Fibroblast of peridontal ligament (primary cell): Measurements from ENCODE around the gene CDKAL1.

Source experiments
- DNase-seq: peaks from one replicate; pipeline ENCODE4 v3.0.0-alpha.2; 2010; ENCODE audit errors: extremely low read depth

Gene CDKAL1

GRCh38 chr6:21103626-21104224 is 569.5 kb downstream of the CDKAL1 start:
- DNase-seq: no peak

GRCh38 chr6:21104288-21104687 is 570.0 kb downstream of the CDKAL1 start:
- DNase-seq: no peak

DNA sequence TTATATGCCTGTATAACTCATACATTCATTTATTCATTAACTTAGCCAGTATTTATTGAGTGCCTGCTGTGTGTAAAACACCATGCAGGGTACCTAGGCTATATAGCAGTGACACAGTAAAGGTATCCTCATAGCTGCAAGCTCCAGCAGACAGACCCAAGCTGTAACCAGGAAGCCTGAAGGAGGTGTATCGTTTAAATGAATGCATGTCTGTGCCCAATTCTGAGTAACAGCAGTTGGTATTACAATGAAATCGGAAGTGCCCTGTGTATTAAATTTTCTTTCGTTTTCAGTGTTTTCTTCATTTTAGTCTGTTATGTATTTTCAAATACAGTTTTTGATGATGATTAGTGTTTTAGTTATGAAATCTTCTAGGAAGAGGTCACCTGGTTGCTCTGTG is 573.5 kb downstream of the CDKAL1 start:
- no peak for DNase-seq

DNA sequence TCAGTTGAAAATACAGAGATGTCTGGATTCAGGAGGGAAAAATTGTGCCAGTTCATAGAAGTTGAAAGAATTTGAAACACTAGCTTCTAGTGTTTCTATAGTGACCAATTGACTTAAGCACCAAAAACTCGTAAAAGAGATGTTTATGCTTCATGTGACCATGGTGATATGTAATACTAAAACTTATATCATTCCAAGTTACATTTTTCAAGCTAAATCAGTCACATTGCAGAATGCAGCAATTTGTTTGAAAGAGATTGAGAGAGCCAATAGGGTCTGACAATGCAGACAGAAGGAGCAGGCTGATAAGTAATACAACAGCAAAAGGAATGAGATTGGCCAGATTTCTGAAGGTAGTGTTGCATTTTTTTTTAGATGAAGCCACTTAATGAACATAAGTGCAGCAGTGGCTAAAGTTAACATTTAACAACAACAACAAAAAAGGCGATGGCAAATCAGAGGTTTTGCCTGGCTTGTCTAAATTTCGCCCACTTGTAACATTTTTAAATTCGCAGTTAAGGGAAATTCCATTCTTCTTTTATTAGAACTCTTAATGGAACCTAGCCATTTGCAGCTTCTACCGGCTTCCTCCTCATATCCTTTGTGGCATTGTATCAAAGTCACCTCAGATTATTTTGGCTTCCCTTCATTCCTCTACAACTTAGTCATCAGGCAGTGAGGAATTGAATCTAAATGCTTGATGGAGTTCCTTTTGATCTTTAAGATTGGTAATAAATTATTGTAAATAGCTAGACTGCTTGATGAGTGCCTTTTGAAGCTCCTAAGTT is 575.3 kb downstream of the CDKAL1 start:
- peak; percentile 81 for DNase-seq

DNA sequence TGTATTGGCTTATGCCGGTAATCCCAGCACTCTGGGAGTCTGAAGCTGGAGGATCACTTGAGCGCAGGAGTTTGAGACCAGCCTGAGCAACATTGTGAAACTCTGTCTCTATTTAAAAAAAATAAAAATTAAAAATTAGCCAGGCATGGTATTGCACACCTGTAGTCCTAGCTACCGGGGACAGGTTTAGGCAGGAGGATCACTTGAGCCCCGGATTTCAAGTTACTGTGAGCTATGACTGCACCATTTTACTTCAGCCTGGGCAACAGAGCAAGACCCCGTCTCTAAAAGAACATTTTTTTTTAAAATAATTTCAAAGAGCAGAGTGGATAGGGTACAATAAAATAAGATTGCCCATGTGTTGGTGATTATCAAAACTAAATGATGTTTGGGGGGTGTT is 576.4 kb downstream of the CDKAL1 start:
- no peak for DNase-seq

DNA sequence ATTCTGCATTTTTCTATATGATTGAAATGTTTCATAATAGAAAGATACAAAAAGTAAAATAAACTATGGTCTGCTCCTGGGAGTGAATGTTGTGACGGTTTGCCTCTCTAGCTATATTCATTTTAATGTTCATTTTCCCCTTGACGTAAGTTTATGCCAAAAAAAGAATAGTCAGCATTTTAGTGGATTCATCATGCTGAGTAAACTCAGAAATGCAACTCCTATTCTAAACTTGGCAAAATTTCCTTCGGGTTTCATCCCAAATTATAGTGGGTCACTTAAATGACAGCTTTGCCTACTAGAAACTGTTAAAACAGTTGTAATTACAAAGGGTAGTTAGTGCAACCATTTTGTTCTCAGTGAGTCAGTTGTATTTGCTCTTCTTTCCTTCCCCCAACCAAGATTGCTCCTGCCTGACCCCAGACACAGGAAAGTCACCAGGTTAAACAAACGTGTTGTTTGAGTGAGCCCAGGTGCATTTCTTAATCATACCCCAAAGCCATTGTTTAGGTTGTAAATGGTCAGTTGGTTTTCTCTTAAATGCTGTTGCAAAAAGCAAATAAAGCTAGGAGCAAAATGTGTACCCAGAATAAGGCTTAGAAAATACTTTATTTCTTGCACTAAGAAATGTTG is 577.0 kb downstream of the CDKAL1 start:
- peak; percentile 64 for DNase-seq

DNA sequence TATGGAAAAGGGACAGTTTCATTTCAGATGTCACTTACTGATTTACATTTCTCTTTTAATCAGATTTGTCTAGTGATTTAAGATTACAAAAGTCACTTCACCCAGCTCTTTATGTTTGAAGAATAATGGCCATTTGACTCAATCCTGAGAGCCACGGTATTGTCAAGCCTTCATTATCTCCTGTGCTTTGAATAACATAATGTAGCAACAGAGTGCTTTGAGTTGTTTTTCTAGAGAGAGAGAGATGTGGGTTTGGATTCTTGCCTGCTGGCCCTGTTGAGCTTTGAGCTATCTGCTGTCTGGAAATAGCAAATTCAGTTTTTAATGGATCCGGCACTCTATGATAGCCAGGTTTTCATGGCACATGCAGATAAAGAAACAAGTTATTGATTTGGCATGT is 580.9 kb downstream of the CDKAL1 start:
- DNase-seq: peak; percentile 76

DNA sequence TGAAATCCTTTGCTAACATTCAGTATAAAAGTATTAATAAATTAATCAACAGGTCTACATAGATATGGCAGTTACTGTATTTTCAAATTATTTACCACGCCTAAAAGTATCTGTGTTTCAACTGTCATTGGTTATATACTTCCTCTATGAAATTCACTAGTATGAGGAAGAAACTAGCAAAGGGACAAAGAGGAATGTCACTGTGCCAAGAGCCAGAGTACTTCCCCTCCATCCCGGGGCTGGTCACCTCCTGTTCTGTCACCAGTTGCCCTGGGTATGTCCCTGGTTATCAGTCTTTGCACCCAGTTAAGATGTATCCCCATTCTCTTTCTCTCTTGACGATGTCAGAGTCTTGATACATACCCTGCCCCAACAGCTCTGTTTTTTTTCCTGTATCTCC is 582.5 kb downstream of the CDKAL1 start:
- no peak for DNase-seq

DNA sequence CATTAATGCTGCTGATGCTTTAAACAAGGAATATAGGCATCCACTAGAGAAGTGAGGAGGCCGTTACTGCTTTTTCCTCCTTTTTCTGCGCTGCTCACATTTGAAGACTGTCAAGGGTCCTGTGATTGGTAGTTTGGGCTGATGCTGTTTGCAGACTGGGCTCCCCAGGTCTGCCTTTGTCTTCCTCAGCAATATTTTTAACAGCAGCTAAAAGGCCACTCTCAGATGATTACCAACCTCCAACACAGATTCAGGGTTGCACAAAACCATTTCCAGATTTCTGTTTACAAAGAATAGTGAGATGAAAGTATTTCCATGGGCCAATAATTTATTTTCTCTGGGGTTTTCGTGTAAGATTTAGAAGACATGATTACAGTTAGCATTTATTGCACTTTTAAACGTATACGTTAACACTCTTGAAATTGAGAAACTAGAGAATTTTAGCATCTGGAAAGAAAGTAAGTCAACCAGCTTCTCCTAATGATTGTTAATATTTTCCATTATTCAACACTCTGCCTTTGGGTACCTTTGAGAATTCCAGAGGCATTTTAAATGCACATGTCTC is 584.0 kb downstream of the CDKAL1 start:
- no peak for DNase-seq

DNA sequence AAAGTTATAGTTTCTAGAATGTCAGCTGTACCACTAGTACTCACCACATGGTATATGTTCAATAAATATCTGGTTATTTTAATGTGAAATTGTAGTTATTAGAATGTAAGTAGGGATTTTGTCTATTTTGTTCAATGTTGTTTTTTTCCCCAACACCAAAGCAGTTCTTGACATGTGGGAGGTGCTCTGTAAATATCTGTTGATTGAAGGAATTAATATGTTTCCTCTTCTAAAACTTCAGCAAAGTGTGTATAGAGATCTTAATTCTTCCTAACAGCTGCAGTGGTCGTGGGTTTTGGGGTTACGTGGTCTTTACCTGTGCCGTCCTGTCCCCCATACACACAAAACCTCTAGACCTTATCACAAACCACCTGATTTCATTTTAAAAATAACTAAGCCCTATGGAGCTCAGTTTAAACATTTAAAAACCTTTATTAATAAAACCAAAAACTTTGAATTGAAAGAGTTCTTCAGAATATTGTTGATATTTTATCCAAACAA is 587.4 kb downstream of the CDKAL1 start:
- no peak for DNase-seq

DNA sequence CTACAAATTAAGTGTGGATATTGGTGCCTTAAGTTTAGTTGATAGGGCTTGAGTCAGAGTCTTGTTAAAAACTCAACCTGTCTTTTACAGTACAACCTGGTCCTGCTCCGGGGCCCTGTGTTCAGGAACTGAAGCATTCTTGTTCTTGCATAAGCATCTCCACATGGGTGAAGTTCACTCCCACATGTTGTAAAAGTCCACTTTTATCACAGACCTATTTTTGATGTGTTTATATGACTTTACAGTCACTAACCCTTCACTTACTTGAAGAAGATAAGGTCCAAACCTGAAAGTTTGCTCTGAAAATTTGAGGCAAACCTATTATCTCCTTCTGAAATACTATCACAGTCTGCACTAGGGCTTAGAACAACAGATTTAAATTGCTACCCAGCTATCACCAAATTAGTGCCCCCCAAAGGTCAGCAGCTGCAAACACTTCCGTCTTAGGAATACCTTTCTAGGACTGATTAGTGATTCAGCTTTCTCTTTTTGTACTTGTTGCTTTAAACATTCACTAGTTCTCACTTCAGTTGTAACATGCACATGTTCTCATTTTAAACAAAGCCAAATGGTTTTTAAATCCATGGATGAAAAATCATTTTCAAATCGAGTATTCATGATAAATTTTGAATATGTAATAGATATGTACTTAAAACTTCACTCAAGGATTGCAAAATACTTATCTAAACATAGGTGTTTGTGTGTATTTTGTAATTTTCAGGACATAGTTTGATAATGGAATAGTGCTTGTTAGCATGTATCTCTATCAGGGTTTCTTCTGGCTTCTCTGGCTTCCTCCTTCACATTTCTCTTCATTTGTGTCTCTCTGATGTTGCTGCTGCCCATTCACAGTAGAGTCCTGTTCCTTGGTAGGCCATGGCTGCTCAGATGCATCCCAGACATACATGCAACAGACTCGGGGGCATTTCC is 589.5 kb downstream of the CDKAL1 start:
- DNase-seq: no peak

DNA sequence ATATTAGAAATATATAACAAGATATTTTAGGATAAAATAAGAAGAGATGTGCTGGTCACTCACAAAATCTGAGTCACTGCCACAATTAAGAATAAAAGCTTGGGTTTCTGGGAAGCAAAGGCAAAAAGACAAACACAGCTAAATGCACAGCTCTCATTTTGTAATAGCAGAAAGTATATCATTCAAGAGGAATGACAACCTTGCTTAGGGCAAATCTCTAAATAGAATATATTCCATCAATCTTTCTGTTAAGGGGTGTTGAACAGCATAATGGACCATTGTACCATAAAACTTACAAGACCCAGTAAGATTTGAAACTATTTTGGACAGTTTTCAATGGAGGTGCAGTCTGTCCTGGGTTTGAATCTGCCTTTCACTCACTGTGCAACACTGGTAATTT is 594.3 kb downstream of the CDKAL1 start:
- no peak for DNase-seq

- no peak for DNase-seq
Observed at GRCh38 chr6:21131406-21131805, 597.1 kb downstream of the CDKAL1 start.

GRCh38 chr6:21132446-21132845 is 598.2 kb downstream of the CDKAL1 start:
- DNase-seq: no peak

DNA sequence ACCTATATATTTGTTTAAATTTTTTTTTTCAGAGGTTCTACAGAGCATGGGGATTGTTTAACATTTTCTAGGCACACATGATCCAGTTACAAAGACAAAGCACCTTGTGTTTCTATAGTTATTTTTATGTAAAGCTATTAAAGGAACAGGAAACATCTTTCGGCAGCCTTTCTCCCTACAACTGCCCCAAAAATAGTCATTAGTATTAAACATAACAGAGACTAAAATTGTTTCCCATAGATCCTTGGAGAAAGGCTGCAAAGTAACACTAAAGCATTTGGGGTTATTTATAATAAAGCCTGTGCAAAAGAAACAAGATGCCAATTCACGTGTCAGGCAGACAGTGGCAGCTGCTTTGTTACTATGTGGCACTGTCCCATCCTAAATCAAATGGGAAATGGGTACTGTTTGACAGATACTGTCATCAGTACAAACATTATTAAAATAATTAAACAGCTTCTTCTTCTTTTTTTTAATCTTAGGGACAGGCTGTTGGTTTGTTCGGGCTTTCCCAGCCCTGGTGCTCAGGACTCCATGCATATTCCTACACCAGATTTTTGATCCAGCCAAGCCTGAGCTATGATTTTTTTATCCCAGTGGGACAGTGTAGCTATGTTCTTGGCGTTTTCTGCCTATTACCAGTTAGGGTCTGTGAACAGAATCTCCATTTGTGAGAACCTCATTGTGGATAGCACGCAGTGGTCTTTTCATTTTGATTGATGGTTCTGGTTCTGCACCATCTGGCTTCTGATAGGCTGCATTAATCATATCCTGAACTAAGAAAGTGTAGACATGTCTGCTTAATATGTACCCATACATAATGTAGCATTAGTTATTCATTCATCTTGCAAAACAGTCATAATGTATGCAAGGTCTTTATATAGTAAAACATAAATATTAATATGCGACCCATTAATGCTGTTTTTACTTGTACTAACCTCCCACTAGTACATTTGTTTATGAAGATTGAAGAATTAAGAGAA is 598.9 kb downstream of the CDKAL1 start:
- DNase-seq: no peak

DNA sequence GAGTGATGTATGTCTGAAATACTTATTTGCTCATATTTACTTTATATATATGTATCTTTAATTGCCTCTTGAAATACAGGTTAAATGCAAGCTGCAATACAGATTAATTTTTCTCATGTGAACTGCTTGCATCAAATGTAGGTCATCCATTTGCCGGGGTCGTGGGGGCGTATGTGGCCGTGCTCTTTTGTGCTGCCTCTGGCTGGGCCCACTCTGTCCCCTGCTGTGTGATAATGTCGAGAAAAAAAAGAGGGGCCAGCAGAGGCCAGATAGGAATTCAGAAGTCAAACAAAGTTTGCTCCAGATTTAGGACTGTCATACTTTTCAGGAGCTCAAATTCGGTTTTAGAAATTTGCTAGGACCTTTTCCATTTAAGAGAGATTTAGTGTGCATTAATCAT is 599.6 kb downstream of the CDKAL1 start:
- no peak for DNase-seq

DNA sequence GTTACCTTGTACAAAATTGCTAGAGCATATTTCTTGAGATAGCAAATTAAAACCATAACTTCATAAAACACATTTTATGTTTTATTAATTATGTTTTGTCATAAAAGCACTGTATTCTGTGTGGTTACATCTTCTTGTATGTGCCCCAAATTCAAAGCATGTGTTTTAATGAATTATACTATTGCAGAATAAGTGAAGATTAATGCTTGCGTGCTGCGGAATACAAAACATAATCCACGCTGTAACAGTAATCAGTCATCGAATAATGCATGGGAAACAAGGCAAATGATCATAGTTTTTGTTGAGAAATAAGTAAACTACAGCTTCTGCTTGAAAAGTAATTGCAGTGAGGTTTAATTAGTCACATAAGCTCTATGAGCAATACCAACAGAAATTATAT is 600.1 kb downstream of the CDKAL1 start:
- no peak for DNase-seq

GRCh38 chr6:21135484-21136013 is 601.3 kb downstream of the CDKAL1 start:
- DNase-seq: no peak

- DNase-seq: peak; percentile 52
Observed at GRCh38 chr6:21137700-21138335, 603.6 kb downstream of the CDKAL1 start.
